ENCODE data around the gene KLHDC4.
A peak's percentile ranks its signal among the peaks of the same experiment; 100 is the strongest.

Gene KLHDC4

DNA sequence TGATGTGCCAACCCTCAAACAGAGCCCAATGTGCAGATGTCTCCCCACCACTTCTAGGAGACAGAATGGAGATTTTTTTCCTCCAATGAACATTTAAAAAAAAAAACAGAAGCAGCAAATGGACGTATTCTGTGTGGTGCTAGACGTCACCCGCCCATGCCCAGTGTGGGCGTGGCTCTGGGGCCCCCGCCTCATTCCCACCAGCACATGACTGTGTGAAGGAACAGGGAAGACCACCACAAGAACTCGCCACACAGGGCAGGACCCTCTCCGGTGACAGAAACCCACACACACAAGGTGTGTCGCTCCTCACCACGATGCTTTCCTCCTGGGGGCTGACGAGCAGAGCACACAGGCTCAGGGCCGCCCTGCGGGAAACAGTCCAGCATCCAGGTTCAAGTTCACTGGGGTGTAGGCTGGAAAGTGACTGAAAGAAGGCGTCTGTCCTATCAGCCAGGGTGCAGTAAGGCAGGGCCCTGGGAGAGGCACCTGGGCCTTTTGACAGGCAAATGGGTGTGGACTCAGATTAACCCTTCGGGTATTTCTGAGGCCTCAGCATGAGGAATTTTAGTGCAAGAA lies 53.5 kb downstream of the KLHDC4 start:
- Histone ChIP-seq H3K9ac (ENCODE audit: low read length) (peak overlapping the region; percentile 12; the same call in 1 of the 2 replicates), H3K9me2 (replicated peaks; ENCODE audit: insufficient read depth, low read length) (no peaks in the 10 kb centered on the region), H2AFZ (ENCODE audit: low read depth, low read length, severe bottlenecking) (no peak overlapping the region), H3K27me3 (ENCODE audit: low read length) (no peaks in the 10 kb centered on the region), H3K4me2 (ENCODE audit: low read depth, low read length, poor library complexity, severe bottlenecking) (no peak overlapping the region), H3K36me3 (ENCODE audit: low read length) (peaks cover 4% of the 10 kb centered on the region; the same call in 1 of the 2 replicates), H3K79me2 (ENCODE audit: insufficient read depth, low read length) (no peaks in the 10 kb centered on the region; the same call in 1 of the 2 replicates), H3K27ac (ENCODE audit: low read depth, low read length) (peak overlapping the region; percentile 92), H4K20me1 (ENCODE audit: low read depth, low read length) (no peaks in the 10 kb centered on the region), H3F3A (ENCODE audit: insufficient read depth) (peaks cover 4% of the 10 kb centered on the region; the same call in 1 of the 2 replicates), H3K9me3 (ENCODE audit: insufficient read depth, low read length) (no peaks in the 10 kb centered on the region), H3K4me3 (ENCODE audit: insufficient read depth, low read length, poor library complexity, severe bottlenecking) (no peak overlapping the region)
- TF ChIP-seq CTCF (IDR thresholded peaks at IDR 0.05; ENCODE audit: insufficient read depth, low read length, poor library complexity, severe bottlenecking) (no peak), EZH2phosphoT487 (conservative IDR thresholded peaks at IDR 0.05; ENCODE audit: low read length) (no peak)

GRCh38 chr16:87710887-87711286 lies 54.9 kb downstream of the KLHDC4 start:
- H3K9ac ChIP-seq (ENCODE audit: low read length) = no peak overlapping the region
- H4K20me1 ChIP-seq (ENCODE audit: low read depth, low read length) = no peaks in the 10 kb centered on the region
- H3K36me3 ChIP-seq (ENCODE audit: low read length) = peaks cover 4% of the 10 kb centered on the region; the same call in 1 of the 2 replicates
- no peaks in the 10 kb centered on the region for H3K27me3 ChIP-seq (ENCODE audit: low read length)
- no peaks in the 10 kb centered on the region for H3K9me3 ChIP-seq (ENCODE audit: insufficient read depth, low read length)
- no peaks in the 10 kb centered on the region for H3K9me2 ChIP-seq (replicated peaks; ENCODE audit: insufficient read depth, low read length)
- peaks cover 4% of the 10 kb centered on the region; the same call in 1 of the 2 replicates for H3F3A ChIP-seq (ENCODE audit: insufficient read depth)
- H3K79me2 ChIP-seq (ENCODE audit: insufficient read depth, low read length) = no peaks in the 10 kb centered on the region; the same call in 1 of the 2 replicates
- H3K4me3 ChIP-seq (ENCODE audit: insufficient read depth, low read length, poor library complexity, severe bottlenecking) = no peak overlapping the region
- H2AFZ ChIP-seq (ENCODE audit: low read depth, low read length, severe bottlenecking) = no peak overlapping the region
- no peak overlapping the region for H3K27ac ChIP-seq (ENCODE audit: low read depth, low read length)
- TF ChIP-seq CTCF (IDR thresholded peaks at IDR 0.05; ENCODE audit: insufficient read depth, low read length, poor library complexity, severe bottlenecking) = no peak
- TF ChIP-seq EZH2phosphoT487 (conservative IDR thresholded peaks at IDR 0.05; ENCODE audit: low read length) = no peak
- H3K4me2 ChIP-seq (ENCODE audit: low read depth, low read length, poor library complexity, severe bottlenecking) = no peak overlapping the region

DNA sequence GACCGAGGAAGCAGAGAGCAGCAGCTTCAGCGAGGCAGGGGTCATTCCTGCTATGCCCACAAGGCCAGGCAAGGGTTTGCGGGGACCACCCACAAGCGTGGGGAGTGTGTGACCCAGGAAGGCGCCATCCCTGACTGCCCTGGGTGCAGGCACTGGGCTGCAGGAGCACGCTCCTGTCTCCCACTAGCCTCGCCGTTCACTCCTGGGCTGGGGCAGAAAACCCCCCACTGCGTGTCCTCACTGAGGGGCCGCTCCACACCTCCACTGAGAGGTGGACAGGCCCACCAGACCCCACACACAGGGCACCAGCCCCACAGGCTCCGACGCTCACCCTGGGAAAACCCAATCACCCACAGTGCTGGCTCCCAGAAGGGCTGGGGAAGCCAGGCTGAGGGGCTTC lies 56.1 kb downstream of the KLHDC4 start:
- Histone ChIP-seq H2AFZ (ENCODE audit: low read depth, low read length, severe bottlenecking) (no peak overlapping the region), H4K20me1 (ENCODE audit: low read depth, low read length) (no peaks in the 10 kb centered on the region), H3K9me3 (ENCODE audit: insufficient read depth, low read length) (no peaks in the 10 kb centered on the region), H3K79me2 (ENCODE audit: insufficient read depth, low read length) (no peaks in the 10 kb centered on the region; the same call in 1 of the 2 replicates), H3K4me3 (ENCODE audit: insufficient read depth, low read length, poor library complexity, severe bottlenecking) (no peak overlapping the region), H3K36me3 (ENCODE audit: low read length) (peaks cover 4% of the 10 kb centered on the region; the same call in 1 of the 2 replicates), H3K4me2 (ENCODE audit: low read depth, low read length, poor library complexity, severe bottlenecking) (no peak overlapping the region), H3K27me3 (ENCODE audit: low read length) (no peaks in the 10 kb centered on the region), H3K9me2 (replicated peaks; ENCODE audit: insufficient read depth, low read length) (no peaks in the 10 kb centered on the region), H3K9ac (ENCODE audit: low read length) (no peak overlapping the region), H3F3A (ENCODE audit: insufficient read depth) (peaks cover 4% of the 10 kb centered on the region; the same call in 1 of the 2 replicates), H3K27ac (ENCODE audit: low read depth, low read length) (no peak overlapping the region)
- TF ChIP-seq EZH2phosphoT487 (conservative IDR thresholded peaks at IDR 0.05; ENCODE audit: low read length) = no peak
- TF ChIP-seq CTCF (IDR thresholded peaks at IDR 0.05; ENCODE audit: insufficient read depth, low read length, poor library complexity, severe bottlenecking) = no peak

Measured in SU-DHL-6 (cell line).